SK-N-SH treated with all-trans-retinoic acid at 6 μM for 48 hours (cell line): ENCODE measurements around the gene CETN1.

Experiments
- ATAC-seq: fragments of 200-7000 bp; cut with Tn5 transposase; 3 replicates; pipeline ENCODE4 v1.9.1; 2020; ENCODE audit warnings: mild to moderate bottlenecking, moderate library complexity
- BACH2 ChIP-seq: fragments of 250-450 bp; sonication (Bioruptor Pico); IDR thresholded peaks from 2 replicates; pipeline ENCODE4 v1.9.0; 2021; ENCODE audit warnings: mild to moderate bottlenecking, borderline replicate concordance
- ESRRG ChIP-seq: fragments of 250-450 bp; sonication (Bioruptor Pico); IDR thresholded peaks from 2 replicates; pipeline ENCODE4 v1.6.1; 2021; ENCODE audit warnings: mild to moderate bottlenecking
- ISL1 ChIP-seq: fragments of 250-450 bp; sonication (Bioruptor Pico); IDR thresholded peaks from 2 replicates; pipeline ENCODE4 v2.1.2; 2022; ENCODE audit warnings: mild to moderate bottlenecking, moderate library complexity
- OSR1 ChIP-seq: fragments of 250-450 bp; sonication (Bioruptor Pico); IDR thresholded peaks from 2 replicates; pipeline ENCODE4 v1.8.0; 2022; ENCODE audit warnings: moderate library complexity, mild to moderate bottlenecking, inconsistent platforms
- PPARA ChIP-seq: fragments of 250-450 bp; sonication (Bioruptor Pico); IDR thresholded peaks from 2 replicates; pipeline ENCODE4 v1.5.0; 2020; ENCODE audit warnings: mild to moderate bottlenecking, borderline replicate concordance
- RARB ChIP-seq: fragments of 250-450 bp; sonication (Bioruptor Pico); IDR thresholded peaks from 2 replicates; pipeline ENCODE4 v1.8.0; 2021; ENCODE audit warnings: mild to moderate bottlenecking, moderate library complexity
- SNAI2 ChIP-seq: fragments of 250-450 bp; sonication (Bioruptor Pico); IDR thresholded peaks from 2 replicates; pipeline ENCODE4 v1.5.0; 2020; ENCODE audit warnings: mild to moderate bottlenecking, moderate library complexity
- TCF4 ChIP-seq: fragments of 250-450 bp; sonication (Bioruptor Pico); IDR thresholded peaks from 2 replicates; pipeline ENCODE4 v1.8.0; 2021; ENCODE audit warnings: mild to moderate bottlenecking, moderate library complexity, borderline replicate concordance
- TOX ChIP-seq: fragments of 250-450 bp; sonication (Bioruptor Pico); IDR thresholded peaks from 2 replicates; pipeline ENCODE4 v1.8.0; 2021; ENCODE audit warnings: mild to moderate bottlenecking, moderate library complexity, borderline replicate concordance
- TSHZ2 ChIP-seq: fragments of 250-450 bp; sonication (Bioruptor Pico); IDR thresholded peaks from 2 replicates; pipeline ENCODE4 v1.5.0; 2020; ENCODE audit warnings: mild to moderate bottlenecking, moderate library complexity
- ZC3H10 ChIP-seq: fragments of 250-450 bp; sonication (Bioruptor Pico); IDR thresholded peaks from 2 replicates; pipeline ENCODE4 v1.5.1; 2021; ENCODE audit warnings: mild to moderate bottlenecking, moderate library complexity
- ZFP3 ChIP-seq: fragments of 250-450 bp; sonication (Bioruptor Pico); IDR thresholded peaks from 2 replicates; pipeline ENCODE4 v1.5.0; 2020; ENCODE audit warnings: mild to moderate bottlenecking, moderate library complexity
- ZFP30 ChIP-seq: fragments of 450-650 bp; formaldehyde crosslinking; IDR thresholded peaks from 2 replicates; pipeline ENCODE4 v1.5.0; 2022; ENCODE audit warnings: mild to moderate bottlenecking, moderate library complexity
- ZNF70 ChIP-seq: fragments of 450-650 bp; formaldehyde crosslinking; IDR thresholded peaks from 2 replicates; pipeline ENCODE4 v1.5.0; 2020; ENCODE audit warnings: mild to moderate bottlenecking, moderate library complexity
- ZNF8 ChIP-seq: fragments of 450-650 bp; formaldehyde crosslinking; IDR thresholded peaks from 2 replicates; pipeline ENCODE4 v1.5.0; 2020; ENCODE audit warnings: mild to moderate bottlenecking, moderate library complexity
- TF ChIP-seq, protein P1 (sequence below): fragments of 250-450 bp; sonication (Bioruptor Pico); IDR thresholded peaks from 2 replicates; pipeline ENCODE4 v1.5.1; 2020; ENCODE audit warnings: low read depth, mild to moderate bottlenecking, moderate library complexity
- TF ChIP-seq, protein P2 (sequence below): fragments of 250-450 bp; sonication (Bioruptor Pico); IDR thresholded peaks from 2 replicates; pipeline ENCODE4 v1.8.0; 2021; ENCODE audit warnings: low read depth, mild to moderate bottlenecking, moderate library complexity, borderline replicate concordance

CETN1 gene

DNA sequence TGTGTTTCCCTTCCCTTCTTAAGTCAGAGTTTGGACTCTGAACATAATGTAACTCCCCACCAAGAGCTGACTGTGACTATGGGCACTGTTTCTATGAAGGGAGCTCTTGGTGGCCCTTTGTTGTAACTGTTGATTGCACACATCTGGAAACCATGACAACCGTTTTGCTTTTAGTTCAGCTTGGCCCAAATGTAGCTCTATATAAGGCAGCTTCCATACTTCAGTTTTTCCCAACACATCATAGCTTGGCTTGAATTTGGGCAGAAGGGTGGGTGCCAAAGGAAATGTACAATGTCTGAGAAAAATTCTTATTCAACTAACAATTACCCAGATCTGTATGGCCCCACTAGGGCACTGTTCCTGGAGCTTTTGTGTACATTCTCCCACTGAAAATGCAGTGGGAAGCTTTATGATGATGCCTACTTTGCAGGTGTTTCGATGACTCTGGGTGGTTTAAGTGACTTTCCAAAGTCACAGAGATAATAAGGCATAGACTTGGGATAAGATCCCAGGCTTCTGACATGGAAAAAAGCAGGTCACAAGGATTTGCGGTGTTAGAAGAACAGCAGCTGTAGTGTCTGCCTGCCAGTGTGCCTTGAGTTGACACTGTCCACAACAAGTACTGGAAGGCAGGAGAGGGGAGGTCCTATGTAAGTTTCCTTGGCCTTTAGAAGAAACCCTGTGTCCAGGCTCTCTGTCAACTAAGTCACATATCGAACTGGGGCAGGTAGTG is 2.4 kb upstream of the CETN1 start:
- TF ChIP-seq TCF4 (CRISPR knock-in tag), result no peak
- TF ChIP-seq SNAI2 (CRISPR knock-in tag), result no peak
- no peak for TF ChIP-seq TSHZ2 (CRISPR knock-in tag)
- TF ChIP-seq, all 23 proteins: peak for 0
- ATAC-seq, result no peak

DNA sequence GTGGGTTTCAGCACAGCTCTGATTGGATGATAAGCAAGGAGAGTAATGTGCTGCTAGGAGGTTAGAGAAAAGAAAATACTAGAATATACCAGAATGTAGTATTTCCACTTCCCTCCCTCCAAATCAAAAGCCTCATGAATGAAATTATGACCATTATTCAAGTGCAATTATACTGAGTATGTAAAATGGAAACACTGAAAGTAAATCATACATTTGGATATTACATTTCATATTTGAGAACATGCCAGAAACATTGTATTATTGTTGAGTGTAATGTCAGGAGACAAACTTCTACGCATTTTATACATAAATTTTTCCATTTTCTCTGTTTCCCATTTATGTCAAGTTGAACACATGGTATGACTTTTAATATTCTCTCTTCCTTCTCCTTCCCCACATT is 942 bp upstream of the CETN1 start:
- TF ChIP-seq ZNF8, result no peak
- TF ChIP-seq TCF4 (CRISPR knock-in tag), result no peak
- no peak for TF ChIP-seq PPARA (CRISPR knock-in tag)
- no peak for TF ChIP-seq RARB (CRISPR knock-in tag)
- TF ChIP-seq OSR1 (CRISPR knock-in tag), result no peak
- TF ChIP-seq, protein P1, sequence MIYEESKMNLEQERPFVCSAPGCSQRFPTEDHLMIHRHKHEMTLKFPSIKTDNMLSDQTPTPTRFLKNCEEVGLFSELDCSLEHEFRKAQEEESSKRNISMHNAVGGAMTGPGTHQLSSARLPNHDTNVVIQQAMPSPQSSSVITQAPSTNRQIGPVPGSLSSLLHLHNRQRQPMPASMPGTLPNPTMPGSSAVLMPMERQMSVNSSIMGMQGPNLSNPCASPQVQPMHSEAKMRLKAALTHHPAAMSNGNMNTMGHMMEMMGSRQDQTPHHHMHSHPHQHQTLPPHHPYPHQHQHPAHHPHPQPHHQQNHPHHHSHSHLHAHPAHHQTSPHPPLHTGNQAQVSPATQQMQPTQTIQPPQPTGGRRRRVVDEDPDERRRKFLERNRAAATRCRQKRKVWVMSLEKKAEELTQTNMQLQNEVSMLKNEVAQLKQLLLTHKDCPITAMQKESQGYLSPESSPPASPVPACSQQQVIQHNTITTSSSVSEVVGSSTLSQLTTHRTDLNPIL (CRISPR knock-in tag), result no peak
- no peak for TF ChIP-seq ZFP30 (CRISPR knock-in tag)
- TF ChIP-seq TSHZ2 (CRISPR knock-in tag), result no peak
- TF ChIP-seq, protein P2, sequence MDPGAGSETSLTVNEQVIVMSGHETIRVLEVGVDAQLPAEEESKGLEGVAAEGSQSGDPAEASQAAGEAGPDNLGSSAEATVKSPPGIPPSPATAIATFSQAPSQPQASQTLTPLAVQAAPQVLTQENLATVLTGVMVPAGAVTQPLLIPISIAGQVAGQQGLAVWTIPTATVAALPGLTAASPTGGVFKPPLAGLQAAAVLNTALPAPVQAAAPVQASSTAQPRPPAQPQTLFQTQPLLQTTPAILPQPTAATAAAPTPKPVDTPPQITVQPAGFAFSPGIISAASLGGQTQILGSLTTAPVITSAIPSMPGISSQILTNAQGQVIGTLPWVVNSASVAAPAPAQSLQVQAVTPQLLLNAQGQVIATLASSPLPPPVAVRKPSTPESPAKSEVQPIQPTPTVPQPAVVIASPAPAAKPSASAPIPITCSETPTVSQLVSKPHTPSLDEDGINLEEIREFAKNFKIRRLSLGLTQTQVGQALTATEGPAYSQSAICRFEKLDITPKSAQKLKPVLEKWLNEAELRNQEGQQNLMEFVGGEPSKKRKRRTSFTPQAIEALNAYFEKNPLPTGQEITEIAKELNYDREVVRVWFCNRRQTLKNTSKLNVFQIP (CRISPR knock-in tag), result no peak
- no peak for TF ChIP-seq ZC3H10 (CRISPR knock-in tag)
- no peak for TF ChIP-seq ESRRG
- TF ChIP-seq, all 23 proteins: peak for 0
- no peak for ATAC-seq

GRCh38 chr18:581096-581495 is 916 bp downstream of the CETN1 start:
- TF ChIP-seq ZC3H10 (CRISPR knock-in tag), result no peak
- no peak for TF ChIP-seq ZFP30 (CRISPR knock-in tag)
- TF ChIP-seq TCF4 (CRISPR knock-in tag), result no peak
- no peak for TF ChIP-seq OSR1 (CRISPR knock-in tag)
- no peak for TF ChIP-seq TSHZ2 (CRISPR knock-in tag)
- TF ChIP-seq ZNF70 (CRISPR knock-in tag), result no peak
- TF ChIP-seq PPARA (CRISPR knock-in tag), result no peak
- TF ChIP-seq SNAI2 (CRISPR knock-in tag), result no peak
- no peak for TF ChIP-seq ISL1 (CRISPR knock-in tag)
- TF ChIP-seq BACH2 (CRISPR knock-in tag), result no peak
- no peak for TF ChIP-seq TOX (CRISPR knock-in tag)
- TF ChIP-seq ZFP3 (CRISPR knock-in tag), result no peak
- no peak for ATAC-seq
